HG03196 (cell line): Measurements from ENCODE around the gene DCUN1D2.
"Not testable (repeated sequence)": the region's sequence is repeated elsewhere in the genome, so short reads cannot be mapped to it uniquely, and the experiment has no call there.

Source experiments
- ATAC-seq: cut with Tn5 transposase; IDR thresholded peaks from one replicate; pipeline ENCODE4 v1.9.1; 2021; ENCODE audit not compliant: unreplicated experiment

DCUN1D2 gene

GRCh38 chr13:113449693-113450347 lies 40.7 kb downstream of the DCUN1D2 start:
- ATAC-seq, result no peak

GRCh38 chr13:113448885-113449692 lies 41.4 kb downstream of the DCUN1D2 start:
- no peak for ATAC-seq

GRCh38 chr13:113448545-113448884 lies 42.0 kb downstream of the DCUN1D2 start:
- no peak for ATAC-seq

- no peak for ATAC-seq
Measured at GRCh38 chr13:113447596-113447995, 42.9 kb downstream of the DCUN1D2 start.

- ATAC-seq, result no peak
Measured at GRCh38 chr13:113446488-113446854, 44.0 kb downstream of the DCUN1D2 start.

GRCh38 chr13:113445791-113446487 lies 44.6 kb downstream of the DCUN1D2 start:
- no peak for ATAC-seq

- ATAC-seq, result no peak
Measured at GRCh38 chr13:113443991-113444390, 46.5 kb downstream of the DCUN1D2 start.

GRCh38 chr13:113442985-113443362 lies 47.5 kb downstream of the DCUN1D2 start:
- no peak for ATAC-seq

GRCh38 chr13:113442354-113442984 lies 48.0 kb downstream of the DCUN1D2 start:
- no peak for ATAC-seq

GRCh38 chr13:113441661-113442060 lies 48.9 kb downstream of the DCUN1D2 start:
- no peak for ATAC-seq

GRCh38 chr13:113437408-113438010 lies 53.0 kb downstream of the DCUN1D2 start:
- ATAC-seq, result no peak

GRCh38 chr13:113436866-113437265 lies 53.6 kb downstream of the DCUN1D2 start:
- ATAC-seq, result not testable (repeated sequence)

- not testable (repeated sequence) for ATAC-seq
Measured at GRCh38 chr13:113435907-113436306, 54.6 kb downstream of the DCUN1D2 start.

- no peak for ATAC-seq
Measured at GRCh38 chr13:113433391-113433916, 57.1 kb downstream of the DCUN1D2 start.

- ATAC-seq, result no peak
Measured at GRCh38 chr13:113432506-113433270, 57.8 kb downstream of the DCUN1D2 start.

GRCh38 chr13:113431171-113431570 lies 59.3 kb downstream of the DCUN1D2 start:
- no peak for ATAC-seq

- no peak for ATAC-seq
Measured at GRCh38 chr13:113430378-113431110, 60.0 kb downstream of the DCUN1D2 start.

- ATAC-seq, result no peak
Measured at GRCh38 chr13:113429608-113429985, 60.9 kb downstream of the DCUN1D2 start.

- no peak for ATAC-seq
Measured at GRCh38 chr13:113428871-113429607, 61.5 kb downstream of the DCUN1D2 start.
